ENCODE data around the gene TNS2.

TNS2 gene

DNA sequence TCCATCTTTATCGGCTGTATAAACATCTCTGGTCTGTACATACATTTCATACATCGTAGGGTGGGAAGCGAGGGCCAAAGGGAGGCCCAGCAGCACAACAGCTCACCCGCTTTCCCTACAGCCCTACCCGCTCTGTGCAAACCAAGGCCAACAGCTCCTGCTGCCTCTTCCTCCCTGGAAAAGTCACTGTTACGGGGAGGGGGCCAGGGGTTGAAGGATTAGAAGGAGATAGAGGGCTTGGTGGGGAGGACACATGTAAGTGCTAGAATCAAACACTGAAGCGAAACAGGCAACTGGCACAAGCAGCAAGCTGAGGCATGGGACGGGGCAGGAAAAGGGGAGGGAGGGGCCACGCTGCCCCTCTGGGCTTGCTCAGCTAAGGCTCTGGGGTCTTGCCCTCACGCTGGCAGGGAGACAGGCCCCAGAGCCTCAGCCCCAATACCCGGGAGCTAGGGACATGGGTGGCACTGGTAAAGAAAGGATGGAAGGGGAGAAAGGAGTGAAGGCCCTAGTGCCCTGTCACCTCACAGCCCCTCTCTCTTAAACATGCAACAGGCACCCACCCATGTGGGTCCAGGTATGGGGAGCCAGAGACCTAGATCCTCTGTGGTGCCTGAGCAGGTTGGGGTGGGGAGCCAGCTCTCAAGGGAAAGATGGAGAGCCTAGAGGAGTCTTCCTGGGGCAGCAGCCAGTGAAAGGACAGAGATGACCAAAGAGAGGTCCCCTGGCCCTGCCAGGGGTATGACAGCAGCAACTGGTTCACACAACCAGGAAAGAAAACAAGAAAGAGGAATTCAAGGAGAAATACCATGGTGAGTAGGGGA, 15.0 kb downstream of the TNS2 start:
- no peak overlapping the region for H3K9ac ChIP-seq (ENCODE audit: low read length)
- no peaks in the 10 kb centered on the region for H3K9me3 ChIP-seq (ENCODE audit: low read length)
- H3K4me3 ChIP-seq (ENCODE audit: low read depth, low read length, poor library complexity, severe bottlenecking), result no peak overlapping the region
- H4K20me1 ChIP-seq (ENCODE audit: insufficient read depth, low read length), result no peaks in the 10 kb centered on the region
- H3K36me3 ChIP-seq (ENCODE audit: insufficient read depth, low read length), result peaks cover 26% of the 10 kb centered on the region
- H3K4me2 ChIP-seq (ENCODE audit: low read length), result no peak overlapping the region
- no peaks in the 10 kb centered on the region for H3K79me2 ChIP-seq (ENCODE audit: insufficient read depth, low read length)
- no peaks in the 10 kb centered on the region for H3K9me2 ChIP-seq (ENCODE audit: low read depth, low read length)
- no peaks in the 10 kb centered on the region for H3F3A ChIP-seq (ENCODE audit: insufficient read depth, low read length)
- H3K4me1 ChIP-seq (ENCODE audit: insufficient read depth, low read length, severe bottlenecking), result peaks cover 10% of the 10 kb centered on the region
- TF ChIP-seq EZH2 (IDR thresholded peaks at IDR 0.05; ENCODE audit: borderline replicate concordance, low read length) (no peak), CTCF (IDR thresholded peaks at IDR 0.05; ENCODE audit: low read length) (no peak)
- H3K27me3 ChIP-seq (ENCODE audit: insufficient read depth, low read length), result peaks cover 7% of the 10 kb centered on the region; the same call in 1 of the 2 replicates
- no peak overlapping the region for H2AFZ ChIP-seq (ENCODE audit: low read length)
- no peak overlapping the region for H3K27ac ChIP-seq (ENCODE audit: low read depth, low read length, poor library complexity, severe bottlenecking)

DNA sequence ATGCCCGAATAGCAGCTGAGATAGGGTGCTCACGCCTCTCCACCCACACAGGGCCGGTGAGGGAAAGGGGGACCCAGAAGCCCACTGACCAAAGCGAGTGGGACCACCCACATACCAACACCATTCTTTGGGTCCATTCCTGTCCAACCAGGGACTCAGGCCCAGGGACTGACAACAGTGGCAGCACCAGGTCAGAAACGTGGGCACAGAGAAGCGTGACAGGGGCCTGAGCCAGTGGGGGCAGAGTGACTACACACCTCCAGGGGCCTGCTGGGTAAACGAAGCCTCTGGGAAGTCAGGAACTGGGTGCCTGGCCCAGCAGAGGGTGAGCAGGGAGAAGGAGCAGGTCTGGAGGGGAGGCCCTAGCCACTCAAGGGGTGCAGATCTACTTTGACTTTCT, 15.6 kb downstream of the TNS2 start:
- no peak overlapping the region for H3K4me2 ChIP-seq (ENCODE audit: low read length)
- no peak overlapping the region for H3K27ac ChIP-seq (ENCODE audit: low read depth, low read length, poor library complexity, severe bottlenecking)
- H3K27me3 ChIP-seq (ENCODE audit: insufficient read depth, low read length), result peaks cover under 1% of the 10 kb centered on the region; the same call in 1 of the 2 replicates
- H3F3A ChIP-seq (ENCODE audit: insufficient read depth, low read length), result no peaks in the 10 kb centered on the region
- H3K79me2 ChIP-seq (ENCODE audit: insufficient read depth, low read length), result no peaks in the 10 kb centered on the region
- H4K20me1 ChIP-seq (ENCODE audit: insufficient read depth, low read length), result no peaks in the 10 kb centered on the region
- peaks cover 10% of the 10 kb centered on the region for H3K4me1 ChIP-seq (ENCODE audit: insufficient read depth, low read length, severe bottlenecking)
- no peaks in the 10 kb centered on the region for H3K9me2 ChIP-seq (ENCODE audit: low read depth, low read length)
- H3K36me3 ChIP-seq (ENCODE audit: insufficient read depth, low read length), result peaks cover 26% of the 10 kb centered on the region
- H3K9ac ChIP-seq (ENCODE audit: low read length), result no peak overlapping the region
- H3K9me3 ChIP-seq (ENCODE audit: low read length), result no peaks in the 10 kb centered on the region
- TF ChIP-seq CTCF (IDR thresholded peaks at IDR 0.05; ENCODE audit: low read length) (no peak), EZH2 (IDR thresholded peaks at IDR 0.05; ENCODE audit: borderline replicate concordance, low read length) (no peak)
- no peak overlapping the region for H2AFZ ChIP-seq (ENCODE audit: low read length)
- H3K4me3 ChIP-seq (ENCODE audit: low read depth, low read length, poor library complexity, severe bottlenecking), result no peak overlapping the region

- Histone ChIP-seq H3K9ac (ENCODE audit: low read length) (no peak overlapping the region; the same call in 1 of the 2 replicates), H3K9me3 (ENCODE audit: low read length) (no peaks in the 10 kb centered on the region), H3F3A (ENCODE audit: insufficient read depth, low read length) (no peaks in the 10 kb centered on the region), H3K4me3 (ENCODE audit: low read depth, low read length, poor library complexity, severe bottlenecking) (no peak overlapping the region), H2AFZ (ENCODE audit: low read length) (no peak overlapping the region), H3K79me2 (ENCODE audit: insufficient read depth, low read length) (no peaks in the 10 kb centered on the region), H3K4me2 (ENCODE audit: low read length) (no peak overlapping the region), H3K9me2 (ENCODE audit: low read depth, low read length) (no peaks in the 10 kb centered on the region), H3K27me3 (ENCODE audit: insufficient read depth, low read length) (no peaks in the 10 kb centered on the region), H4K20me1 (ENCODE audit: insufficient read depth, low read length) (no peaks in the 10 kb centered on the region), H3K36me3 (ENCODE audit: insufficient read depth, low read length) (peaks cover 26% of the 10 kb centered on the region), H3K27ac (ENCODE audit: low read depth, low read length, poor library complexity, severe bottlenecking) (no peak overlapping the region), H3K4me1 (ENCODE audit: insufficient read depth, low read length, severe bottlenecking) (peaks cover 8% of the 10 kb centered on the region)
- TF ChIP-seq CTCF (IDR thresholded peaks at IDR 0.05; ENCODE audit: low read length) (peak; percentile 89), EZH2 (IDR thresholded peaks at IDR 0.05; ENCODE audit: borderline replicate concordance, low read length) (no peak)
Observed at GRCh38 chr12:53065975-53066931, 16.4 kb downstream of the TNS2 start.
